SK-N-SH treated with all-trans-retinoic acid at 6 μM for 48 hours (cell line): ENCODE measurements around the gene YES1.

Source experiments
- ATAC-seq: fragments of 200-7000 bp; cut with Tn5 transposase; 3 replicates; pipeline ENCODE4 v1.9.1; 2020; ENCODE audit warnings: mild to moderate bottlenecking, moderate library complexity
- ARNTL ChIP-seq: fragments of 450-650 bp; formaldehyde crosslinking; IDR thresholded peaks from 2 replicates; pipeline ENCODE4 v1.5.0; 2020; ENCODE audit warnings: low read depth, mild to moderate bottlenecking, moderate library complexity, borderline replicate concordance
- CREB5 ChIP-seq: fragments of 250-450 bp; sonication (Bioruptor Pico); IDR thresholded peaks from 2 replicates; pipeline ENCODE4 v1.5.1; 2020; ENCODE audit warnings: low read depth, mild to moderate bottlenecking, moderate library complexity
- CSDC2 ChIP-seq: fragments of 250-450 bp; sonication (Bioruptor Pico); IDR thresholded peaks from 2 replicates; pipeline ENCODE4 v1.5.0; 2020; ENCODE audit warnings: mild to moderate bottlenecking, moderate library complexity
- CSRNP3 ChIP-seq: fragments of 250-450 bp; sonication (Bioruptor Pico); IDR thresholded peaks from 2 replicates; pipeline ENCODE4 v1.5.1; 2021; ENCODE audit warnings: mild to moderate bottlenecking, moderate library complexity
- ESRRG ChIP-seq: fragments of 250-450 bp; sonication (Bioruptor Pico); IDR thresholded peaks from 2 replicates; pipeline ENCODE4 v1.6.1; 2021; ENCODE audit warnings: mild to moderate bottlenecking
- GLIS3 ChIP-seq: fragments of 250-450 bp; sonication (Bioruptor Pico); IDR thresholded peaks from 2 replicates; pipeline ENCODE4 v1.5.0; 2020; ENCODE audit warnings: mild to moderate bottlenecking, moderate library complexity
- ISL1 ChIP-seq: fragments of 250-450 bp; sonication (Bioruptor Pico); IDR thresholded peaks from 2 replicates; pipeline ENCODE4 v2.1.2; 2022; ENCODE audit warnings: mild to moderate bottlenecking, moderate library complexity
- OSR1 ChIP-seq: fragments of 250-450 bp; sonication (Bioruptor Pico); IDR thresholded peaks from 2 replicates; pipeline ENCODE4 v1.8.0; 2022; ENCODE audit warnings: moderate library complexity, mild to moderate bottlenecking, inconsistent platforms
- PATZ1 ChIP-seq: fragments of 250-450 bp; sonication (Bioruptor Pico); IDR thresholded peaks from 2 replicates; pipeline ENCODE4 v1.8.0; 2020; ENCODE audit warnings: mild to moderate bottlenecking, moderate library complexity, borderline replicate concordance
- PPARA ChIP-seq: fragments of 250-450 bp; sonication (Bioruptor Pico); IDR thresholded peaks from 2 replicates; pipeline ENCODE4 v1.5.0; 2020; ENCODE audit warnings: mild to moderate bottlenecking, borderline replicate concordance
- RARB ChIP-seq: fragments of 250-450 bp; sonication (Bioruptor Pico); IDR thresholded peaks from 2 replicates; pipeline ENCODE4 v1.8.0; 2021; ENCODE audit warnings: mild to moderate bottlenecking, moderate library complexity
- SNAI2 ChIP-seq: fragments of 250-450 bp; sonication (Bioruptor Pico); IDR thresholded peaks from 2 replicates; pipeline ENCODE4 v1.5.0; 2020; ENCODE audit warnings: mild to moderate bottlenecking, moderate library complexity
- TCF4 ChIP-seq: fragments of 250-450 bp; sonication (Bioruptor Pico); IDR thresholded peaks from 2 replicates; pipeline ENCODE4 v1.8.0; 2021; ENCODE audit warnings: mild to moderate bottlenecking, moderate library complexity, borderline replicate concordance
- TOX ChIP-seq: fragments of 250-450 bp; sonication (Bioruptor Pico); IDR thresholded peaks from 2 replicates; pipeline ENCODE4 v1.8.0; 2021; ENCODE audit warnings: mild to moderate bottlenecking, moderate library complexity, borderline replicate concordance
- TSHZ2 ChIP-seq: fragments of 250-450 bp; sonication (Bioruptor Pico); IDR thresholded peaks from 2 replicates; pipeline ENCODE4 v1.5.0; 2020; ENCODE audit warnings: mild to moderate bottlenecking, moderate library complexity
- ZC3H10 ChIP-seq: fragments of 250-450 bp; sonication (Bioruptor Pico); IDR thresholded peaks from 2 replicates; pipeline ENCODE4 v1.5.1; 2021; ENCODE audit warnings: mild to moderate bottlenecking, moderate library complexity
- ZFP3 ChIP-seq: fragments of 250-450 bp; sonication (Bioruptor Pico); IDR thresholded peaks from 2 replicates; pipeline ENCODE4 v1.5.0; 2020; ENCODE audit warnings: mild to moderate bottlenecking, moderate library complexity
- ZFP30 ChIP-seq: fragments of 450-650 bp; formaldehyde crosslinking; IDR thresholded peaks from 2 replicates; pipeline ENCODE4 v1.5.0; 2022; ENCODE audit warnings: mild to moderate bottlenecking, moderate library complexity
- ZNF565 ChIP-seq: fragments of 450-650 bp; formaldehyde crosslinking; conservative IDR thresholded peaks from 2 replicates; pipeline ENCODE4 v1.5.0; 2020; ENCODE audit warnings: low read depth, mild to moderate bottlenecking, moderate library complexity
- ZNF70 ChIP-seq: fragments of 450-650 bp; formaldehyde crosslinking; IDR thresholded peaks from 2 replicates; pipeline ENCODE4 v1.5.0; 2020; ENCODE audit warnings: mild to moderate bottlenecking, moderate library complexity
- ZNF8 ChIP-seq: fragments of 450-650 bp; formaldehyde crosslinking; IDR thresholded peaks from 2 replicates; pipeline ENCODE4 v1.5.0; 2020; ENCODE audit warnings: mild to moderate bottlenecking, moderate library complexity
- TF ChIP-seq, protein P1 (sequence below): fragments of 250-450 bp; sonication (Bioruptor Pico); IDR thresholded peaks from 2 replicates; pipeline ENCODE4 v1.8.0; 2021; ENCODE audit warnings: low read depth, mild to moderate bottlenecking, moderate library complexity, borderline replicate concordance

The YES1 gene

GRCh38 chr18:785242-785641 is 26.8 kb downstream of the YES1 start (continued):
- no peak for TF ChIP-seq TSHZ2
- TF ChIP-seq PPARA (CRISPR knock-in tag): no peak
- no peak for TF ChIP-seq ZNF70
- no peak for TF ChIP-seq OSR1 (CRISPR knock-in tag)

GRCh38 chr18:784470-785172 is 27.4 kb downstream of the YES1 start:
- ATAC-seq: no peak
- no peak for TF ChIP-seq GLIS3 (CRISPR knock-in tag)
- TF ChIP-seq RARB: no peak
- no peak for TF ChIP-seq TCF4
- TF ChIP-seq OSR1 (CRISPR knock-in tag): no peak
- TF ChIP-seq ZFP3 (CRISPR knock-in tag): no peak

- no peak for TF ChIP-seq ZNF8 (CRISPR knock-in tag)
- TF ChIP-seq, protein P1, sequence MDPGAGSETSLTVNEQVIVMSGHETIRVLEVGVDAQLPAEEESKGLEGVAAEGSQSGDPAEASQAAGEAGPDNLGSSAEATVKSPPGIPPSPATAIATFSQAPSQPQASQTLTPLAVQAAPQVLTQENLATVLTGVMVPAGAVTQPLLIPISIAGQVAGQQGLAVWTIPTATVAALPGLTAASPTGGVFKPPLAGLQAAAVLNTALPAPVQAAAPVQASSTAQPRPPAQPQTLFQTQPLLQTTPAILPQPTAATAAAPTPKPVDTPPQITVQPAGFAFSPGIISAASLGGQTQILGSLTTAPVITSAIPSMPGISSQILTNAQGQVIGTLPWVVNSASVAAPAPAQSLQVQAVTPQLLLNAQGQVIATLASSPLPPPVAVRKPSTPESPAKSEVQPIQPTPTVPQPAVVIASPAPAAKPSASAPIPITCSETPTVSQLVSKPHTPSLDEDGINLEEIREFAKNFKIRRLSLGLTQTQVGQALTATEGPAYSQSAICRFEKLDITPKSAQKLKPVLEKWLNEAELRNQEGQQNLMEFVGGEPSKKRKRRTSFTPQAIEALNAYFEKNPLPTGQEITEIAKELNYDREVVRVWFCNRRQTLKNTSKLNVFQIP (CRISPR knock-in tag): no peak
- no peak for TF ChIP-seq CREB5 (CRISPR knock-in tag)
- no peak for TF ChIP-seq ZFP30 (CRISPR knock-in tag)
- no peak for TF ChIP-seq OSR1 (CRISPR knock-in tag)
- TF ChIP-seq ZFP3 (CRISPR knock-in tag): no peak
- TF ChIP-seq ZNF565: no peak
- no peak for TF ChIP-seq PATZ1 (CRISPR knock-in tag)
- no peak for TF ChIP-seq CSRNP3 (CRISPR knock-in tag)
- no peak for TF ChIP-seq ESRRG (CRISPR knock-in tag)
- no peak for TF ChIP-seq ZC3H10
- no peak for TF ChIP-seq ARNTL (CRISPR knock-in tag)
- TF ChIP-seq SNAI2 (CRISPR knock-in tag): no peak
- no peak for TF ChIP-seq TOX (CRISPR knock-in tag)
- no peak for TF ChIP-seq PPARA (CRISPR knock-in tag)
- no peak for TF ChIP-seq TCF4
- no peak for TF ChIP-seq CSDC2 (CRISPR knock-in tag)
- no peak for TF ChIP-seq ISL1 (CRISPR knock-in tag)
- ATAC-seq: no peak
Measured at GRCh38 chr18:778194-778927, 33.7 kb downstream of the YES1 start.
